Activated CD8-positive, alpha-beta T cell treated with anti-CD3 and anti-CD28 coated beads for 36 hours (primary cell): ENCODE data around the gene UPK3A. TPM values are rescaled to one million over a fixed set of nuclear protein-coding genes. Genes with fewer than 3 reads are reported as not detected.

Experiments used
- ATAC-seq: fragments of 200-7000 bp; cut with Tn5 transposase; one replicate; pipeline ENCODE4 v1.10.0; 2021; ENCODE audit warnings: mild to moderate bottlenecking, moderate library complexity
- CTCF ChIA-PET: fragments of 350-600 bp; sonication (Branson Sonifier 250); formaldehyde crosslinking; loops from one replicate; lab custom pipeline; 2021; ENCODE audit warnings: antibody characterized with exemption; lab: Charles Lee
- POLR2A ChIA-PET: fragments of 350-600 bp; sonication (Branson Sonifier 250); formaldehyde crosslinking; loops from one replicate; lab custom pipeline; 2021; ENCODE audit warnings: antibody characterized with exemption; lab: Charles Lee
- DNase-seq: peaks from one replicate; pipeline ENCODE4 v3.0.0-alpha.2; 2020
- H3K27ac Mint-ChIP-seq: one replicate; pipeline ENCODE4 v1.8.0; 2021; ENCODE audit warnings: mild to moderate bottlenecking, mixed read lengths
- H3K27me3 Mint-ChIP-seq: one replicate; pipeline ENCODE4 v1.8.0; 2021; ENCODE audit warnings: mixed read lengths
- H3K36me3 Mint-ChIP-seq: one replicate; pipeline ENCODE4 v1.8.0; 2021; ENCODE audit warnings: low read depth, mixed read lengths
- H3K4me1 Mint-ChIP-seq: one replicate; pipeline ENCODE4 v1.8.0; 2021; ENCODE audit warnings: low read depth, mixed read lengths
- H3K4me3 Mint-ChIP-seq: one replicate; pipeline ENCODE4 v1.8.0; 2021; ENCODE audit warnings: mild to moderate bottlenecking, moderate library complexity, mixed read lengths
- H3K9me3 Mint-ChIP-seq: one replicate; pipeline ENCODE4 v1.8.0; 2021; ENCODE audit warnings: mixed read lengths
- intact Hi-C: fragments of 100-400 bp; cut with micrococcal nuclease; formaldehyde crosslinking; loops from one replicate; pipeline ENCODE4 v1.10.0; 2022
- total RNA-seq, 2 experiments: library from RNA; stranded (reverse); gene quantifications; one replicate each; pipeline ENCODE4 v1.2.3, GENCODE V29; 2021
- TF ChIP-seq, protein P1 (sequence below): fragments of 200-600 bp; IDR thresholded peaks from one replicate; pipeline ENCODE4 v1.8.0; 2022; ENCODE audit warnings: antibody characterized with exemption, mild to moderate bottlenecking

UPK3A gene
- total RNA-seq, 2 experiments from 2014 or later: not detected

DNA sequence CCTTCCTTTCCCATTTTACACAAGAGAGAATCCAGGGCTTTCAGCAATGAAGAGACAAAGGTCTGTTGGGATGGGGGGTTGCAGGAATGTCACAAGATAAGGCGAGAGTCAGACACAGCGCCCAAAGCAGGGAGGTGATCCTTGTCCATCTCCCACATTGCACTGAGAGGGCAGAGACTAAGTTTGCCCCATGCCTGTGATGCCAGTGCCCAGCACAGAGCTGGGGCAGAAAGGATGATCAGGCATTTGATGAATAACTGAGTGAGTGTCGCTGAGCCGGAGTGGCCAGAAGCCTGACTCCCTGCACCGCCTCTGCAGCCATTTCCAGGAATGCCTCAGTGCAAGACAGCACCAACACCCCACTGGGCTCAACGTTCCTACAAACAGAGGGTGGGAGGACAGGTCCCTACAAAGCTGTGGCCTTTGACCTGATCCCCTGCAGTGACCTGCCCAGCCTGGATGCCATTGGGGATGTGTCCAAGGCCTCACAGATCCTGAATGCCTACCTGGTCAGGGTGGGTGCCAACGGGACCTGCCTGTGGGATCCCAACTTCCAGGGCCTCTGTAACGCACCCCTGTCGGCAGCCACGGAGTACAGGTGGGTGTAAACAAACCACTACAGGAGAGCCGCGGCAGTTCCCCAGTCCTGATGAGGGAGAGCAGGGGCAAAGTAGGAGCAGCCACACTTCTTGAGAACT, 2.3 kb downstream of the UPK3A start:
- H3K4me1 Mint-ChIP-seq: peaks cover 2% of the 10 kb centered on the region
- intact Hi-C loops: no loop called here
- H3K27ac Mint-ChIP-seq: no peak overlapping the region
- no peak for DNase-seq
- no peaks in the 10 kb centered on the region for H3K9me3 Mint-ChIP-seq
- TF ChIP-seq, protein P1, sequence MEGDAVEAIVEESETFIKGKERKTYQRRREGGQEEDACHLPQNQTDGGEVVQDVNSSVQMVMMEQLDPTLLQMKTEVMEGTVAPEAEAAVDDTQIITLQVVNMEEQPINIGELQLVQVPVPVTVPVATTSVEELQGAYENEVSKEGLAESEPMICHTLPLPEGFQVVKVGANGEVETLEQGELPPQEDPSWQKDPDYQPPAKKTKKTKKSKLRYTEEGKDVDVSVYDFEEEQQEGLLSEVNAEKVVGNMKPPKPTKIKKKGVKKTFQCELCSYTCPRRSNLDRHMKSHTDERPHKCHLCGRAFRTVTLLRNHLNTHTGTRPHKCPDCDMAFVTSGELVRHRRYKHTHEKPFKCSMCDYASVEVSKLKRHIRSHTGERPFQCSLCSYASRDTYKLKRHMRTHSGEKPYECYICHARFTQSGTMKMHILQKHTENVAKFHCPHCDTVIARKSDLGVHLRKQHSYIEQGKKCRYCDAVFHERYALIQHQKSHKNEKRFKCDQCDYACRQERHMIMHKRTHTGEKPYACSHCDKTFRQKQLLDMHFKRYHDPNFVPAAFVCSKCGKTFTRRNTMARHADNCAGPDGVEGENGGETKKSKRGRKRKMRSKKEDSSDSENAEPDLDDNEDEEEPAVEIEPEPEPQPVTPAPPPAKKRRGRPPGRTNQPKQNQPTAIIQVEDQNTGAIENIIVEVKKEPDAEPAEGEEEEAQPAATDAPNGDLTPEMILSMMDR: no peak
- ChIA-PET CTCF (no interaction called here), POLR2A (interaction anchor here (1.1 kb wide), 1 partner anchor 12 kb away, joined by 3 read pairs; no protein-coding TSS in a partner anchor)
- H3K36me3 Mint-ChIP-seq: no peaks in the 10 kb centered on the region
- no peak for ATAC-seq
- no peak overlapping the region for H3K4me3 Mint-ChIP-seq
- H3K27me3 Mint-ChIP-seq: peaks cover 12% of the 10 kb centered on the region

GRCh38 chr22:45290410-45290936, 5.7 kb downstream of the UPK3A start:
- TF ChIP-seq, protein P1: no peak
- ATAC-seq: no peak

GRCh38 chr22:45291061-45291930, 6.5 kb downstream of the UPK3A start:
- Mint-ChIP-seq H3K4me3 (no peak overlapping the region), H3K9me3 (no peaks in the 10 kb centered on the region), H3K36me3 (no peaks in the 10 kb centered on the region), H3K27ac (no peak overlapping the region), H3K4me1 (peaks cover 7% of the 10 kb centered on the region), H3K27me3 (no peaks in the 10 kb centered on the region)
- TF ChIP-seq, protein P1: no peak
- intact Hi-C loops: no loop called here
- ChIA-PET POLR2A (no interaction called here), CTCF (no interaction called here)
- DNase-seq (no peak), ATAC-seq (peak; percentile 31)

More at GRCh38 chr22:45290410-45290936, 5.7 kb downstream of the UPK3A start:
- H3K9me3 Mint-ChIP-seq: no peaks in the 10 kb centered on the region
- no peak overlapping the region for H3K27ac Mint-ChIP-seq
- POLR2A ChIA-PET: no interaction called here
- no peaks in the 10 kb centered on the region for H3K36me3 Mint-ChIP-seq
- H3K4me3 Mint-ChIP-seq: no peak overlapping the region
- CTCF ChIA-PET: no interaction called here
- peaks cover 3% of the 10 kb centered on the region for H3K27me3 Mint-ChIP-seq
- no peak for DNase-seq
- H3K4me1 Mint-ChIP-seq: no peaks in the 10 kb centered on the region
- intact Hi-C loops: no loop called here

DNA sequence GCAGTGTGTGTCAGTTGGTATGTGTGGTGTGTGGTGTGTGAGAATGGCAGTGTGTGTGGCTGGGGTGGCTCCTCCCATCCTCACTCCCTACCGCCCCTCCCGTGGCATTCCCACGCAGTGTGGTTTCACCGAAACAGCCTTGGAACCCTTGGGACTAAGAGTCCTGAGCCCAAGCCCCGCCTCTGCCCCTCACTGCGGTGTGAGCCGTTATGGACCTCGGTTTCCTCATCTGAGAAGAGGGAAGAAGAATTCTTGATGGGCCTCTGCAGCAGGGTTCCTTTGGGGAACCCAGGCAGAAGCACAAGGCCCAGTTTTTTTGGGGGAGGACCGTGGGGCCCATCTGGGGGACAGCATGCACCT, 7.2 kb downstream of the UPK3A start:
- Mint-ChIP-seq H3K27ac (no peak overlapping the region), H3K36me3 (no peaks in the 10 kb centered on the region), H3K4me3 (no peak overlapping the region), H3K27me3 (no peaks in the 10 kb centered on the region), H3K9me3 (no peaks in the 10 kb centered on the region), H3K4me1 (peaks cover 13% of the 10 kb centered on the region)
- TF ChIP-seq, protein P1: no peak
- POLR2A ChIA-PET: no interaction called here
- intact Hi-C loops: no loop called here
- no peak for ATAC-seq
- no peak for DNase-seq
- CTCF ChIA-PET: no interaction called here
